ENCODE results near the gene ITIH4.

ITIH4 gene

DNA sequence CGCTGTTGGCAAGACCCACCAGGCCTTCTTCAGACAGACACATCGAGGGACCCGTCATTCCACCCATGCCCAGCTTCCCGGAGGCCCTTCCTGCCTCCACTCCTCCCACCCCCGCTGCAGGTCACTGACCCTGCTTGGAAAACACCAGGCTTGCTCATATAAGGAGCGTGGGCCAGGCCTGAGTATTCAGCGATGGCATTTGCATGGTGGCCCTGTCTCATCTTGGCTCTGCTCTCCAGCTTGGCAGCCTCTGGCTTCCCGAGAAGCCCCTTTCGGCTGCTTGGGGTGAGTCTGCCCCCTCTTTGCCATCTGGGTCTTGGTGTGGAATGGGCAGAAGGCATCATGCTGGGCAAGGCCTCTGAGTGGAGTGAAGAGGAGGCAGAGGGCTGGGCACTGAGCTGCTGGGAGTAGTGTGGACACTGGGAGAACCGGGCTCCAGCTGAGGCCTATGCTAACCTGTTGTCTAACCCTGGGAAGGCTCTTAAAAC lies 35.8 kb downstream of the ITIH4 start, which contains the start of gene ITIH3:
Gene ITIH3, plus strand, starts transcription at position 185 of the 488 bp plus-strand sequence. Its CDS starts 8 bp downstream, at position 193.
- H3K4me3 ChIP-seq (ENCODE audit: low read depth, low read length), result no peak within 1 kb of the TSS
- DNase-seq (ENCODE audit: low read depth), result no peak
- TF ChIP-seq, protein P1, sequence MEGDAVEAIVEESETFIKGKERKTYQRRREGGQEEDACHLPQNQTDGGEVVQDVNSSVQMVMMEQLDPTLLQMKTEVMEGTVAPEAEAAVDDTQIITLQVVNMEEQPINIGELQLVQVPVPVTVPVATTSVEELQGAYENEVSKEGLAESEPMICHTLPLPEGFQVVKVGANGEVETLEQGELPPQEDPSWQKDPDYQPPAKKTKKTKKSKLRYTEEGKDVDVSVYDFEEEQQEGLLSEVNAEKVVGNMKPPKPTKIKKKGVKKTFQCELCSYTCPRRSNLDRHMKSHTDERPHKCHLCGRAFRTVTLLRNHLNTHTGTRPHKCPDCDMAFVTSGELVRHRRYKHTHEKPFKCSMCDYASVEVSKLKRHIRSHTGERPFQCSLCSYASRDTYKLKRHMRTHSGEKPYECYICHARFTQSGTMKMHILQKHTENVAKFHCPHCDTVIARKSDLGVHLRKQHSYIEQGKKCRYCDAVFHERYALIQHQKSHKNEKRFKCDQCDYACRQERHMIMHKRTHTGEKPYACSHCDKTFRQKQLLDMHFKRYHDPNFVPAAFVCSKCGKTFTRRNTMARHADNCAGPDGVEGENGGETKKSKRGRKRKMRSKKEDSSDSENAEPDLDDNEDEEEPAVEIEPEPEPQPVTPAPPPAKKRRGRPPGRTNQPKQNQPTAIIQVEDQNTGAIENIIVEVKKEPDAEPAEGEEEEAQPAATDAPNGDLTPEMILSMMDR (IDR thresholded peaks at IDR 0.05; ENCODE audit: low read depth, low read length, missing control alignments), result no peak
- in situ Hi-C loops (cut with HindIII; ENCODE audit: low sequenced_read_pairs), result no loop called here

- no peak overlapping the region for H3K4me3 ChIP-seq (ENCODE audit: low read depth, low read length)
- TF ChIP-seq, protein P1 (IDR thresholded peaks at IDR 0.05; ENCODE audit: low read depth, low read length, missing control alignments), result no peak
- in situ Hi-C loops (cut with HindIII; ENCODE audit: low sequenced_read_pairs), result no loop called here
- DNase-seq (ENCODE audit: low read depth), result no peak
Observed at GRCh38 chr3:52793702-52794611, 36.5 kb downstream of the ITIH4 start.

DNA sequence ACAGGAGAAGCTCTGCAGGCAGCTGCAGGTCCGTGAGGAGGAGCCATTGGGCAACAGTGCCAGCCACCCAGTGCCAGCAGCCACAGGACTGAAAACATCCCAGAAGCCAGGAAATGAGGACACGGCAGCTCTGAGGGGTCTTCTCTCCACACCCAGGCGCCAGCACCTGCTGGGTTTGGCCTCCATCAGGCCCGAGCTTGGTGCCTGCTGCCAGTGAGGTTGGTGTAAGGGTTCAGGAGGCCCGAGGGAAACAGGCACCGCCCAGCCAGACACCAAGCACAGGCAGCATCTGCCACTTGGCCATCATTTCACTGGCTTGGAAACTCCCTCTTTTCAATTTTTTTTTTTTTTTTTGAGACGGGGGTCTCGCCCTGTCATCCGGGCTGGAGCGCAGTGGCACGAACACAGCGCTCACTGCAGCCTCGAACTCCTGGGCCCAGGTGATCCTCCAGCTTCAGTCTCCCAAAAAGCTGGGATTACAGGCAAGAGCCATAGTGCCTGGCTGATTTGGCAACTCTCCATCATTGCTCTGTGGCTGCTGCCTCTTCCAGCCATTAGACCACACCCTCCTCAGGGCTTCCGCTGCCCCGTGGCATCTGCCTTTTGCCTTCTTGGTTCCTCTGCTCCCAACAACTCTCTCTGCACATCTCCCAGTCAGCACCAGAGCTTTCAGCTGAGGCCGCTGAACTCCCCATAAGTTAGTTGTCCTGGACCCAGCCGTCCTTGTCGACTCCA lies 37.3 kb downstream of the ITIH4 start:
- no peak for DNase-seq (ENCODE audit: low read depth)
- in situ Hi-C loops (cut with HindIII; ENCODE audit: low sequenced_read_pairs), result no loop called here
- H3K4me3 ChIP-seq (ENCODE audit: low read depth, low read length), result no peak overlapping the region
- TF ChIP-seq, protein P1 (IDR thresholded peaks at IDR 0.05; ENCODE audit: low read depth, low read length, missing control alignments), result no peak

DNA sequence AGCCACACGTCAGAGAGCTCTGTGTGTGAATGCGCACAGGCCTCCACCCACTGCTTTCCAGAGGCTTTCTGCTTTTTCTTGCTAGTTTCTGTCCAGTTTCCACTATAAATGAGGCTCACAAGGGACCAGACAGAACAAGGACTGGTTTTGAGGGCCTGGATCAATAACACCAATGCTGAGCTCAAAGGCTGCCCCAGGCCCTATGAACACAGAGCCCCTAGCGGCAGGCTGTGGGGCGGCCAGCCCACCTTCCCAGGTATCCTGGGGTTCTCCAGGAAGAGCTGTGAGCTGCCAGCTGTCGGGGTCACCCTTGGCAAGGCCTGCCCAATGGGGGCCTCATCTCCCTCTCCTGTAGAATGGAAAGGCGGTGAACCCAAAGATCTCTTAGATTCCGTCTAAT lies 38.1 kb downstream of the ITIH4 start:
- TF ChIP-seq, protein P1 (IDR thresholded peaks at IDR 0.05; ENCODE audit: low read depth, low read length, missing control alignments), result peak; percentile 46
- no peak overlapping the region for H3K4me3 ChIP-seq (ENCODE audit: low read depth, low read length)
- in situ Hi-C loops (cut with HindIII; ENCODE audit: low sequenced_read_pairs), result no loop called here
- no peak for DNase-seq (ENCODE audit: low read depth)

GRCh38 chr3:52791928-52792327 lies 38.5 kb downstream of the ITIH4 start:
- TF ChIP-seq, protein P1 (IDR thresholded peaks at IDR 0.05; ENCODE audit: low read depth, low read length, missing control alignments), result no peak
- in situ Hi-C loops (cut with HindIII; ENCODE audit: low sequenced_read_pairs), result no loop called here
- DNase-seq (ENCODE audit: low read depth), result no peak

GRCh38 chr3:52791366-52791765 lies 39.1 kb downstream of the ITIH4 start:
- TF ChIP-seq, protein P1 (IDR thresholded peaks at IDR 0.05; ENCODE audit: low read depth, low read length, missing control alignments), result no peak
- no peak overlapping the region for H3K4me3 ChIP-seq (ENCODE audit: low read depth, low read length)
- in situ Hi-C loops (cut with HindIII; ENCODE audit: low sequenced_read_pairs), result no loop called here
- no peak for DNase-seq (ENCODE audit: low read depth)

More at GRCh38 chr3:52791928-52792327, 38.5 kb downstream of the ITIH4 start:
- H3K4me3 ChIP-seq (ENCODE audit: low read depth, low read length), result no peak overlapping the region

Measured in astrocyte of the cerebellum (primary cell).